ENCODE data around the gene SCN4B. TPM values are rescaled to one million over a fixed set of nuclear protein-coding genes. Genes with fewer than 3 reads are reported as not detected.
"Not testable (repeated sequence)": the region's sequence is repeated elsewhere in the genome, so short reads cannot be mapped to it uniquely, and the experiment has no call there.

The SCN4B gene
- 0.07 and 0.36 TPM in 2 replicates for total RNA-seq

GRCh38 chr11:118152552-118153471, at the start of gene SCN4B:
TSS of gene SCN4B (minus strand) at chr11:118152823. CDS start at chr11:118152673, 150 bp downstream.
- Mint-ChIP-seq H3K27me3 (peaks cover 87% of the 10 kb centered on the region), H3K4me1 (peaks cover 14% of the 10 kb centered on the region), H3K36me3 (ENCODE audit: low read depth) (no peaks in the 10 kb centered on the region), H3K9me3 (no peaks in the 10 kb centered on the region), H3K4me3 (peak within 1 kb of the TSS; percentile 74), H3K27ac (no peak within 1 kb of the TSS)
- peak; percentile 78 for DNase-seq
- intact Hi-C loops (cut with micrococcal nuclease), result no loop called here

GRCh38 chr11:118201966-118202365, 49.3 kb upstream of the SCN4B start:
- Mint-ChIP-seq H3K9me3 (peaks cover 8% of the 10 kb centered on the region), H3K36me3 (ENCODE audit: low read depth) (peaks cover 50% of the 10 kb centered on the region), H3K27me3 (no peaks in the 10 kb centered on the region), H3K27ac (no peak overlapping the region), H3K4me3 (no peak overlapping the region), H3K4me1 (peaks cover 34% of the 10 kb centered on the region)
- intact Hi-C loops (cut with micrococcal nuclease), result loop anchor here (1.0 to 5.0 kb wide), 8 partner anchors 15 to 235 kb away; partner anchors contain the start of genes CD3D and KMT2A
- DNase-seq, result peak; percentile 61

GRCh38 chr11:118200901-118201680, 48.5 kb upstream of the SCN4B start:
- H3K4me3 Mint-ChIP-seq, result no peak overlapping the region
- H3K27ac Mint-ChIP-seq, result no peak overlapping the region
- peaks cover 6% of the 10 kb centered on the region for H3K9me3 Mint-ChIP-seq
- DNase-seq, result peak; percentile 84
- H3K27me3 Mint-ChIP-seq, result no peaks in the 10 kb centered on the region
- H3K4me1 Mint-ChIP-seq, result peaks cover 27% of the 10 kb centered on the region
- peaks cover 51% of the 10 kb centered on the region for H3K36me3 Mint-ChIP-seq (ENCODE audit: low read depth)
- intact Hi-C loops (cut with micrococcal nuclease), result loop anchor here (1.0 to 5.0 kb wide), 6 partner anchors 16 to 236 kb away; partner anchors contain the start of genes CD3D and KMT2A

GRCh38 chr11:118200497-118200896, 47.9 kb upstream of the SCN4B start:
- H3K27ac Mint-ChIP-seq, result no peak overlapping the region
- H3K9me3 Mint-ChIP-seq, result no peaks in the 10 kb centered on the region
- intact Hi-C loops (cut with micrococcal nuclease), result loop anchor here (2.0 to 5.0 kb wide), 4 partner anchors 32 to 237 kb away; partner anchors contain the start of genes CD3D and KMT2A
- no peak for DNase-seq
- H3K36me3 Mint-ChIP-seq (ENCODE audit: low read depth), result peaks cover 47% of the 10 kb centered on the region
- H3K4me3 Mint-ChIP-seq, result no peak overlapping the region
- peaks cover 21% of the 10 kb centered on the region for H3K4me1 Mint-ChIP-seq
- no peaks in the 10 kb centered on the region for H3K27me3 Mint-ChIP-seq

GRCh38 chr11:118199135-118199534, 46.5 kb upstream of the SCN4B start:
- H3K36me3 Mint-ChIP-seq (ENCODE audit: low read depth), result peaks cover 56% of the 10 kb centered on the region
- peaks cover 18% of the 10 kb centered on the region for H3K4me1 Mint-ChIP-seq
- H3K9me3 Mint-ChIP-seq, result no peaks in the 10 kb centered on the region
- intact Hi-C loops (cut with micrococcal nuclease), result no loop called here
- DNase-seq, result no peak
- peak overlapping the region; percentile 62 for H3K4me3 Mint-ChIP-seq
- no peaks in the 10 kb centered on the region for H3K27me3 Mint-ChIP-seq
- H3K27ac Mint-ChIP-seq, result peak overlapping the region; percentile 82

GRCh38 chr11:118198370-118198769, 45.7 kb upstream of the SCN4B start:
- peaks cover 21% of the 10 kb centered on the region for H3K4me1 Mint-ChIP-seq
- intact Hi-C loops (cut with micrococcal nuclease), result loop anchor here (1.0 kb wide), 2 partner anchors 93 to 155 kb away; no protein-coding TSS in a partner anchor
- H3K27ac Mint-ChIP-seq, result peak overlapping the region; percentile 82
- peak overlapping the region; percentile 62 for H3K4me3 Mint-ChIP-seq
- peak; percentile 94 for DNase-seq
- peaks cover 64% of the 10 kb centered on the region for H3K36me3 Mint-ChIP-seq (ENCODE audit: low read depth)
- no peaks in the 10 kb centered on the region for H3K27me3 Mint-ChIP-seq
- H3K9me3 Mint-ChIP-seq, result no peaks in the 10 kb centered on the region

GRCh38 chr11:118194835-118195627, 42.4 kb upstream of the SCN4B start:
- intact Hi-C loops (cut with micrococcal nuclease), result no loop called here
- Mint-ChIP-seq H3K9me3 (no peaks in the 10 kb centered on the region), H3K27ac (peak overlapping the region; percentile 48), H3K36me3 (ENCODE audit: low read depth) (peaks cover 86% of the 10 kb centered on the region), H3K4me3 (no peak overlapping the region), H3K27me3 (peaks cover under 1% of the 10 kb centered on the region), H3K4me1 (peaks cover 21% of the 10 kb centered on the region)
- no peak for DNase-seq

- intact Hi-C loops (cut with micrococcal nuclease), result no loop called here
- peaks cover 10% of the 10 kb centered on the region for H3K27me3 Mint-ChIP-seq
- H3K27ac Mint-ChIP-seq, result peak overlapping the region; percentile 41
- no peak overlapping the region for H3K4me3 Mint-ChIP-seq
- DNase-seq, result no peak
- H3K9me3 Mint-ChIP-seq, result no peaks in the 10 kb centered on the region
- H3K36me3 Mint-ChIP-seq (ENCODE audit: low read depth), result peaks cover 77% of the 10 kb centered on the region
- H3K4me1 Mint-ChIP-seq, result peaks cover 18% of the 10 kb centered on the region
Observed at GRCh38 chr11:118193910-118194566, 41.4 kb upstream of the SCN4B start.

- H3K9me3 Mint-ChIP-seq; H3K4me1 Mint-ChIP-seq; DNase-seq; intact Hi-C loops (cut with micrococcal nuclease); H3K27me3 Mint-ChIP-seq; H3K27ac Mint-ChIP-seq; H3K4me3 Mint-ChIP-seq: not testable (repeated sequence)
- peaks cover 65% of the 10 kb centered on the region for H3K36me3 Mint-ChIP-seq (ENCODE audit: low read depth)
Observed at GRCh38 chr11:118192817-118193216, 40.2 kb upstream of the SCN4B start.

GRCh38 chr11:118190942-118191506, 38.4 kb upstream of the SCN4B start:
- intact Hi-C loops (cut with micrococcal nuclease); H3K4me1 Mint-ChIP-seq: not testable (repeated sequence)
- peaks cover 49% of the 10 kb centered on the region for H3K36me3 Mint-ChIP-seq (ENCODE audit: low read depth)

GRCh38 chr11:118186346-118187107, 33.9 kb upstream of the SCN4B start:
- DNase-seq, result no peak
- H3K4me3 Mint-ChIP-seq, result no peak overlapping the region
- intact Hi-C loops (cut with micrococcal nuclease), result no loop called here
- H3K27ac Mint-ChIP-seq, result no peak overlapping the region
- peaks cover 3% of the 10 kb centered on the region for H3K4me1 Mint-ChIP-seq
- peaks cover 9% of the 10 kb centered on the region for H3K36me3 Mint-ChIP-seq (ENCODE audit: low read depth)
- H3K27me3 Mint-ChIP-seq, result peaks cover 40% of the 10 kb centered on the region
- no peaks in the 10 kb centered on the region for H3K9me3 Mint-ChIP-seq

More at GRCh38 chr11:118190942-118191506, 38.4 kb upstream of the SCN4B start:
- not testable (repeated sequence) for H3K4me3 Mint-ChIP-seq, DNase-seq, H3K27ac Mint-ChIP-seq, H3K9me3 Mint-ChIP-seq
- H3K27me3 Mint-ChIP-seq, result peaks cover 19% of the 10 kb centered on the region

Measured in activated CD4-positive, alpha-beta T cell treated with anti-CD3 and anti-CD28 coated beads, Interleukin-2, amount 10 ng/mL, durations not matched to agents 24 days and 14 days (primary cell).